Stomach (tissue), 4 donors: Measurements from ENCODE around the gene RHPN2.

ENCODE experiments used
- EP300 ChIP-seq: sonication (generic); formaldehyde crosslinking; IDR thresholded peaks from one replicate; pipeline ENCODE4 v1.6.1; 2017; ENCODE audit warnings: antibody characterized with exemption
- POLR2A ChIP-seq, 4 donors: fragments of 450-650 bp; IDR thresholded peaks; one replicate each; pipeline ENCODE4 v1.6.1; 2016; ENCODE audit warnings: antibody characterized with exemption in 4 of 4, control low read depth in 2 of 4, mild to moderate bottlenecking in 1 of 4, moderate library complexity in 1 of 4
- TF ChIP-seq, protein P1 (sequence below), 7 experiments: fragments of 450-650 bp in 4 of 7; fragments of 200-600 bp in 3 of 7; sonication (generic) in 3 of 7; IDR thresholded peaks; one replicate each; pipeline ENCODE4 v1.5.1; 2016 to 2019; ENCODE audit warnings: antibody characterized with exemption in 7 of 7, control low read depth in 2 of 7, mild to moderate bottlenecking in 1 of 7

DNA sequence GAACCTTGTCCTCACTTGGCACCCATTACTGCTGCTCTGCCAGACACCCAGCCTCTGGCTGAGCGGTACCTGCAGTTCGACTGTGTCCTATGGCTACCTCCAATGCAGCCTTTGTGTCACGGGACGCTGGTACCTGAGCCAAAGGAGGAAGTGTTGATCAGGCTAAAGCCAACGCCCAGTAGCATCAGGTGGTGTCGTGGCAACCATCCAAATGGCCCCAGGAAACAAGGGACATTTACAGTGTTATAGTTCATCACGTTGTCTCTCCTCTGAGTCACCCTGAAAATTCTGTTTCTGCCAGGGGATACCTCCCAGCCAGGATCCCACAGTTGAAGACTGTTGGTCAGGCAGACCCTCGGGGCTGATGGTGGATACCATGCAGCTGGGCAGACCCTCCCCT lies 10.1 kb downstream of the RHPN2 start:
- TF ChIP-seq, protein P1, sequence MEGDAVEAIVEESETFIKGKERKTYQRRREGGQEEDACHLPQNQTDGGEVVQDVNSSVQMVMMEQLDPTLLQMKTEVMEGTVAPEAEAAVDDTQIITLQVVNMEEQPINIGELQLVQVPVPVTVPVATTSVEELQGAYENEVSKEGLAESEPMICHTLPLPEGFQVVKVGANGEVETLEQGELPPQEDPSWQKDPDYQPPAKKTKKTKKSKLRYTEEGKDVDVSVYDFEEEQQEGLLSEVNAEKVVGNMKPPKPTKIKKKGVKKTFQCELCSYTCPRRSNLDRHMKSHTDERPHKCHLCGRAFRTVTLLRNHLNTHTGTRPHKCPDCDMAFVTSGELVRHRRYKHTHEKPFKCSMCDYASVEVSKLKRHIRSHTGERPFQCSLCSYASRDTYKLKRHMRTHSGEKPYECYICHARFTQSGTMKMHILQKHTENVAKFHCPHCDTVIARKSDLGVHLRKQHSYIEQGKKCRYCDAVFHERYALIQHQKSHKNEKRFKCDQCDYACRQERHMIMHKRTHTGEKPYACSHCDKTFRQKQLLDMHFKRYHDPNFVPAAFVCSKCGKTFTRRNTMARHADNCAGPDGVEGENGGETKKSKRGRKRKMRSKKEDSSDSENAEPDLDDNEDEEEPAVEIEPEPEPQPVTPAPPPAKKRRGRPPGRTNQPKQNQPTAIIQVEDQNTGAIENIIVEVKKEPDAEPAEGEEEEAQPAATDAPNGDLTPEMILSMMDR (IDR thresholded peaks at IDR 0.05), result no peak
- TF ChIP-seq POLR2A (IDR thresholded peaks at IDR 0.05) (no peak), EP300 (no peak)
